HS-5 (cell line): Measurements from ENCODE around the gene TMEM229B.

Source experiments
- DNase-seq: peaks from one replicate; pipeline ENCODE4 v3.0.0-alpha.2; 2012; ENCODE audit warnings: low read depth

TMEM229B gene

GRCh38 chr14:67421356-67422224, 66.9 kb downstream of the TMEM229B start:
- no peak for DNase-seq
